ENCODE data around the gene BAIAP2L1.

The BAIAP2L1 gene

DNA sequence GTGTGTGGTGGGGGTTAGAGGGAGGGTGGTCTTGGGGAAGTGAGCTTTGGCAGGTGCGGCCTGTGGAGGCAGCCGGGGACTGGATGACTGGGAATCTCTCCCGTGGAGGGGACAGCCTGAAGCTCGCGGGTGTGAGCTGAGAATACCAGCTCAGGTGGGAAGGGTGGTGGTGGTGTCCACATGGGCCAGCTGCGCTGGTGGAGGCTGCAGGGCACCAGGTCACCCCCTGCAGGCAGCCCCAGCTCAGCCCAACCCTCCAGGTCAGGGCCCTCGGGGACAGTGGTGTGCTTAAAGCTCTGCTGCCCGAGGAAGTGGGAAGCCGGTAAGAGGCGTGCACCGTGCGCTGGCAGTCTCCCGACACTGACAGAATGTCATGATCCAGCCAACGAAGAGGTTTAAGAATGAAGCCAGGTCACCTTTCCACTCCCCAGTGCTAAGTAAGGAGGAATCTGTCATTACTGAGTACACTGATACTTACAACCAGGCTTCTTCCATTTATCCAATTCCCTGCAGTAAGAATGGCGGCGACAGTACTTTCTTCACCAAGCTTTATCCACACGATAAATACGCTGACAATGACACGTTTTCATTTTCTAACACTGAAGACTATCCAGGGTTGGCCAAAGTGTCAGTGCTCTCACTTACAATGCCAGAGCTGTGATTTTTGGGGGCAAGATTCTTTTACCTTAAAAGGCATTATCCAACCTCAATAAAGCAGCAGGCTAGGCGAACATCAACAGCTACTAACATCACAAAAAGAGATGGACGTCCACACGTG, 99.0 kb downstream of the BAIAP2L1 start:
- H3K4me3 ChIP-seq (ENCODE audit: low read depth, low read length) = no peak overlapping the region
- no peak for DNase-seq (ENCODE audit: low read depth)
- TF ChIP-seq, protein P1, sequence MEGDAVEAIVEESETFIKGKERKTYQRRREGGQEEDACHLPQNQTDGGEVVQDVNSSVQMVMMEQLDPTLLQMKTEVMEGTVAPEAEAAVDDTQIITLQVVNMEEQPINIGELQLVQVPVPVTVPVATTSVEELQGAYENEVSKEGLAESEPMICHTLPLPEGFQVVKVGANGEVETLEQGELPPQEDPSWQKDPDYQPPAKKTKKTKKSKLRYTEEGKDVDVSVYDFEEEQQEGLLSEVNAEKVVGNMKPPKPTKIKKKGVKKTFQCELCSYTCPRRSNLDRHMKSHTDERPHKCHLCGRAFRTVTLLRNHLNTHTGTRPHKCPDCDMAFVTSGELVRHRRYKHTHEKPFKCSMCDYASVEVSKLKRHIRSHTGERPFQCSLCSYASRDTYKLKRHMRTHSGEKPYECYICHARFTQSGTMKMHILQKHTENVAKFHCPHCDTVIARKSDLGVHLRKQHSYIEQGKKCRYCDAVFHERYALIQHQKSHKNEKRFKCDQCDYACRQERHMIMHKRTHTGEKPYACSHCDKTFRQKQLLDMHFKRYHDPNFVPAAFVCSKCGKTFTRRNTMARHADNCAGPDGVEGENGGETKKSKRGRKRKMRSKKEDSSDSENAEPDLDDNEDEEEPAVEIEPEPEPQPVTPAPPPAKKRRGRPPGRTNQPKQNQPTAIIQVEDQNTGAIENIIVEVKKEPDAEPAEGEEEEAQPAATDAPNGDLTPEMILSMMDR (IDR thresholded peaks at IDR 0.05; ENCODE audit: insufficient read depth, low read depth, low read length, missing control alignments) = no peak

DNA sequence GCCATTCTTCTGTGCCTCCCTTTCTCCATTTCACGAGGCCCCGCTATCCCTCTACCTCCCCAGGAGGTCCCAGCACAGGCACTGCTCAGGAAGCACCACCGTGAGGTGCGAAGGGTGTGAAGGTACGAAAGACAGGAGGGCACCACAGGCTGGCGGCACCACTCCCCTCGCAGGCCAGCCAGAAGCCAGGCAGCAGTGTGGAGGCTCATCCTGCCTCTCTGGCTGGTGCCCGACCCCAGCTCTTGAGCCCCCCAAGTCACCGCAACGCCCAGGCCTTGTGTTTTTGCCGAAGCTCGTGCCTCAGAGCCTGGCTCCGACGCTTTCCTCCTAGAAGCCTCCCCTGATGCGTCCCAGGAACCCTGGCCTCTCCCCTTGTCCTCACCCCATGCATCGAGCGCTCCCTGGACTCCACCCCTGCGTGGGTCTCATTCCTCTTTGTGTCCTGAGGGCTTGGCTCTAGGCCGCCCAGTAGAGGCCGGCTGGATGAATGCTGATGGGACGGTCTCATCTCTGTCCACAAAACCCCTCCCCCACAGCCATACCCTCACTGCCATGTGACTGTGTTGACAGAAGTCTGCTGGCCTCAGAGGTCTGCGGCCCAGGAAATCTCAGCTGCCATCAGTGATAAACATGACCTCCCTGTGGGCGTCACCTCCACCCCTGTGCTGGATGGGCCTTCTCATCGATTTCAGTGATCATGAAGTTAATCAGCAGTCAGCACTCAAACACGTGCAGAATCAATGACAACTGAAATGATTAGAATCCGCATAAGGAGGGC, 100.1 kb downstream of the BAIAP2L1 start:
- DNase-seq (ENCODE audit: low read depth) = no peak
- TF ChIP-seq, protein P1 (IDR thresholded peaks at IDR 0.05; ENCODE audit: insufficient read depth, low read depth, low read length, missing control alignments) = no peak
- no peak overlapping the region for H3K4me3 ChIP-seq (ENCODE audit: low read depth, low read length)

DNA sequence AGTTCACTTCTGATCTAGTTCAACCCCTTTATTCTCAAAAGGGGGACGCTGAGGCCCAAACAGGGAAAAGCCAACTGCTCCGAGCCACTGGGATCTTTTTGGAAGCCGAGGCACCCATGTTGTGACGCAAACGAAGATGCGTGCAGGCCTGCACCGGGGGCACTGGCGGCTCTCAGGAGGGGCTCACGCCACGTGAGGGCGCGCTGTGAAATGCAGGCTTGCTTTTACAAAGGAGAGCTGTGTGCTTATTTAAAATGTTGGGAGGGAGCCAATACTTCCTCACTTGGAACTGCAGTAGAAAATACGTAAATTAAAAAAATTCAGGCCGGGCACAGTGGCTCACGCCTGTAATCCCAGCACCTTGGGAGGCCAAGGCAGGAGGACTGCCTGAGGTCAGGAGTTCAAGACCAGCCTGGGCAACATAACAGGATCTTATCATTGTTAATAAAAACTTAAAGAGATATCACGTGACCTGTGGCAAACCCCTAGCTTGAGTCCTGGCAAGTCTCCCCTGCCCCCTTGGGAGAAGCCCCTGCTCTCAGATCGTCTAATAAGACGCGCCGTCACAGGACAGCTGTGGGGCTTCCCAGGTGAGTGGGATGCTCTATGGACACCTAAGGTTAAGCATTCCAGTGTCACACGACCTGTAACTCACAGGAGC, 103.1 kb downstream of the BAIAP2L1 start:
- no peak for DNase-seq (ENCODE audit: low read depth)
- H3K4me3 ChIP-seq (ENCODE audit: low read depth, low read length) = no peak overlapping the region
- TF ChIP-seq, protein P1 (IDR thresholded peaks at IDR 0.05; ENCODE audit: insufficient read depth, low read depth, low read length, missing control alignments) = no peak

DNA sequence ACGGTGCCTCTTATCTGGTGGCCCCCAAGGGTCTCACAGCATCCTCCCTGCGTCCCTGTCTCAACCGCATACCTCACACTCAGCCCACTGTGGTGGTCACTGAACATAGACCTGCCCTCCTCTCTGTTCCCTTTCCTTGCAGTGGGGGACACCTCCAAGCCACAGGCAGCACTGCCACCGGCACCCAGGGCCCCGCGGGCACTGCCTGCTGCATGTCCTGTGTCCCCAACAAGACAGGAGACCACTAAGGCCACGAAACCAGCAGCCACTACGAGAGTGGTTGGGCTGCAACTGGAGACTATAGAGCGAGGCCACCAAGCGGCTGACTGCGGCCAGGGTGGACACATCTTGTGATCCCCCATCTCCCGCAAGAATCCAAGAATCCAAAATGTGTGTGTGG, 104.1 kb downstream of the BAIAP2L1 start:
- DNase-seq (ENCODE audit: low read depth) = no peak
- H3K4me3 ChIP-seq (ENCODE audit: low read depth, low read length) = no peak overlapping the region
- TF ChIP-seq, protein P1 (IDR thresholded peaks at IDR 0.05; ENCODE audit: insufficient read depth, low read depth, low read length, missing control alignments) = no peak

DNA sequence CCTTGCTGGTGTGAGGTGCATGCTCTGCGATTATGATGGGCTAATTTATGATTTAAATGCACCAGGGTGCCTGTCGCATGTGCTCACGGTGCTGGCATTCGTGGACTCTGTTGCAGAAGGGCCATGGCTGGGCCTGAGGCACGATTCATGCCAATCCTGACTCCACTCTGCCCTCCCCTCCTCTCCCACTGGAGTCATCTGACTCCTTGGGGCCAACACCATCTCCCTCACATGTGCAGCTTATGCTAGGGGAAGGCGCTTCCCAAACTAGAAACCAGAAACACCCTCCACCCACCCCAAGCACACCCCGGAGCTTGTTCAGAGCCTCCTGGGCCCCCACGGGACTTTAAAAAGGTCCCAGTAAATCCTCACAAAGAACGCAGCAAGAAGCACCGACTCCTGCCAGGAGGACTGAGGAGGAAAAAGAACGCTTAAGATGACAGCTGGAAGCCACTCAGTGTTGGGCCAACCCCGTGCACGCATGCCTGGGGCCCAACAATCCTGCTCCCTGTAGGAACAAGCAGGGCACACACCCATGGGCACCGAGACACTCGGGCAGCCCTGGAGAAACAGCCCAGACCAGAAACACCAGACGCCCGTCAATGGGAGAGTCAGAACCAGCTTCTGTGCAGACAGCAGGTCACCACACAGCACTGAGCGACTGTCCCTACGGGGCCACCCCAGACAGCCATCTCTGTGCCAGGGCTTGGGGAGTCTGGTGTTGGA, 105.3 kb downstream of the BAIAP2L1 start:
- H3K4me3 ChIP-seq (ENCODE audit: low read depth, low read length) = no peak overlapping the region
- TF ChIP-seq, protein P1 (IDR thresholded peaks at IDR 0.05; ENCODE audit: insufficient read depth, low read depth, low read length, missing control alignments) = no peak
- no peak for DNase-seq (ENCODE audit: low read depth)

DNA sequence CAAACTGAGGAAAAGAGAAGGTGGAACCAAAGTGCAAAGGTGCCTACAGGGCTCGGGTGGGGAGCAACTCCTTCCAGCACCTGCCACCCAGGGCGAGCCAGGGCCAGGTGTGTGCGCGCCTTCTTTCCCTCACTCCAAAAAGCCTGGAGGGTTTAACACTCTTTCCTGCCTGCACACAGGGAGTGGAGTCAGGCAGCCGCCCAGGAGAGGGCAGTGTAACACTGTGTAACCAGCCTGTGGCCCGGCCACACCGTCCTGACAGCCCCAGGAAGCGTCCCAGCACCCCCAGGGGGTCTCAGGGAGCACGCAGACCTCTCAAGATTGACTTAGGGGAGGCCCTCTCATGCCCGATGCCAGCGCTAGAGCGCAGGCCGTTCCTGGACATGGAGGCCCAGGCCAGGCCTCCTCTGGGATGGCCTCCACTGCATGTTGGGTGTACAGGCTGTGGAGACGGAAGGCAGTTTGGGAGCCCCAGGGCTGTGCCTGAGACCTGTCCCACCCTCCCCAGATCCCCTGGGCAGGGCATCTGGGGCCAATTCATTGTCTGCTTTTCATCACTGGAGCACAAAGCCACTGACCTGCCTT, 106.0 kb downstream of the BAIAP2L1 start:
- TF ChIP-seq, protein P1 (IDR thresholded peaks at IDR 0.05; ENCODE audit: insufficient read depth, low read depth, low read length, missing control alignments) = peak; percentile 70
- peak; percentile 65 for DNase-seq (ENCODE audit: low read depth)
- H3K4me3 ChIP-seq (ENCODE audit: low read depth, low read length) = no peak overlapping the region
